Prostate gland (tissue), 2 donors: Measurements from ENCODE around the gene KCTD3. TPM values are rescaled to one million over a fixed set of nuclear protein-coding genes. Genes with fewer than 3 reads are reported as not detected.

ENCODE experiments used
- DNase-seq: peaks from one replicate; pipeline ENCODE4 v3.0.0-alpha.2; 2019; ENCODE audit warnings: low spot score
- H3K27ac ChIP-seq, 2 donors: fragments of 200-600 bp; sonication (generic); 2 replicates each; pipeline ENCODE4 v1.5.1; 2017 to 2019
- H3K27me3 ChIP-seq: fragments of 200-600 bp; sonication (generic); replicated peaks from 2 replicates; pipeline ENCODE4 v1.5.1; 2019; ENCODE audit not compliant: insufficient read depth
- H3K36me3 ChIP-seq, 2 donors: fragments of 200-600 bp; sonication (generic); 1 replicate in 1 of 2; 2 replicates in 1 of 2; pipeline versions ENCODE4 v1.5.1 to v1.8.1; 2017 to 2019
- H3K4me1 ChIP-seq: fragments of 200-600 bp; sonication (generic); replicated peaks from 2 replicates; pipeline ENCODE4 v1.5.1; 2019
- H3K4me3 ChIP-seq, 2 donors: fragments of 200-600 bp; sonication (generic); 2 replicates each; pipeline ENCODE4 v1.5.1; 2017 to 2019
- H3K9me3 ChIP-seq: fragments of 200-600 bp; sonication (generic); 2 replicates; pipeline ENCODE4 v1.5.1; 2017
- CTCF ChIP-seq, 4 experiments: fragments of 200-600 bp in 2 of 4; fragments of 450-650 bp in 2 of 4; sonication (generic) in 2 of 4; IDR thresholded peaks; 1 replicate in 3 of 4; 2 replicates in 1 of 4; pipeline ENCODE4 v1.5.1; 2016 to 2019; ENCODE audit warnings: antibody characterized with exemption in 4 of 4, mild to moderate bottlenecking in 2 of 4, moderate library complexity in 2 of 4
- POLR2A ChIP-seq: fragments of 450-650 bp; IDR thresholded peaks from one replicate; pipeline ENCODE4 v1.6.1; 2016; ENCODE audit warnings: antibody characterized with exemption, mild to moderate bottlenecking
- POLR2AphosphoS5 ChIP-seq: sonication (generic); formaldehyde crosslinking; IDR thresholded peaks from one replicate; pipeline ENCODE4 v1.6.1; 2017; ENCODE audit warnings: antibody characterized with exemption
- WGBS: methylation state at CpG from one replicate; pipeline ENCODE4 v1.1.5; 2018; 5-methylcytosine and 5-hydroxymethylcytosine counted together
- intact Hi-C: fragments of 100-400 bp; cut with DNase I; formaldehyde crosslinking; loops from one replicate; pipeline ENCODE4 v1.14.2; 2022
- total RNA-seq, 2 donors: library from RNA; depleted of rRNA; stranded (reverse); fragments of >200 nt; gene quantifications; one replicate each; pipeline ENCODE4 v1.1.0, GENCODE V29; 2016

Gene KCTD3
- total RNA-seq, 2 donors from 2014 or later = 78.3 to 95.5 TPM

- 88% methylated on average over 1 of the region's 1 CpG for WGBS
- TF ChIP-seq POLR2AphosphoS5 = no peak
- no peak for TF ChIP-seq POLR2A
- no peak for TF ChIP-seq CTCF (IDR thresholded peaks at IDR 0.05)
- no peak overlapping the region for H3K27ac ChIP-seq
- DNase-seq = no peak
- no peaks in the 10 kb centered on the region for H3K4me1 ChIP-seq
- H3K27me3 ChIP-seq = no peaks in the 10 kb centered on the region
- no peak overlapping the region for H3K4me3 ChIP-seq
- H3K36me3 ChIP-seq = no peaks in the 10 kb centered on the region
- H3K9me3 ChIP-seq = no peaks in the 10 kb centered on the region
- intact Hi-C loops = no loop called here
Observed at GRCh38 chr1:215617979-215618378, 50.9 kb downstream of the KCTD3 start.

GRCh38 chr1:215623162-215623561 is 56.1 kb downstream of the KCTD3 start:
- Histone ChIP-seq H3K9me3 (no peaks in the 10 kb centered on the region), H3K4me1 (no peaks in the 10 kb centered on the region), H3K27ac (no peak overlapping the region), H3K36me3 (no peaks in the 10 kb centered on the region), H3K27me3 (no peaks in the 10 kb centered on the region), H3K4me3 (no peak overlapping the region)
- intact Hi-C loops = no loop called here
- WGBS = 80% methylated on average over 4 of the region's 4 CpGs
- no peak for DNase-seq
- TF ChIP-seq CTCF (IDR thresholded peaks at IDR 0.05) (no peak), POLR2AphosphoS5 (no peak), POLR2A (no peak)

- H3K27me3 ChIP-seq = no peaks in the 10 kb centered on the region
- no peak for TF ChIP-seq POLR2A
- no peaks in the 10 kb centered on the region for H3K9me3 ChIP-seq
- no peak for DNase-seq
- H3K27ac ChIP-seq = no peak overlapping the region
- H3K4me1 ChIP-seq = no peaks in the 10 kb centered on the region
- no peaks in the 10 kb centered on the region for H3K36me3 ChIP-seq
- no peak overlapping the region for H3K4me3 ChIP-seq
- intact Hi-C loops = no loop called here
Observed at GRCh38 chr1:215625949-215626348, 58.8 kb downstream of the KCTD3 start.

GRCh38 chr1:215631040-215631439 is 63.9 kb downstream of the KCTD3 start:
- H3K4me3 ChIP-seq = no peak overlapping the region
- intact Hi-C loops = loop anchor here (10.0 kb wide), 1 partner anchor 66 kb away; the partner anchor contains the start of gene KCTD3
- no peak for TF ChIP-seq POLR2AphosphoS5
- no peak for TF ChIP-seq CTCF (IDR thresholded peaks at IDR 0.05)
- H3K9me3 ChIP-seq = no peaks in the 10 kb centered on the region
- H3K27me3 ChIP-seq = no peaks in the 10 kb centered on the region
- WGBS = 65% methylated on average over 1 of the region's 1 CpG
- DNase-seq = no peak
- H3K4me1 ChIP-seq = no peaks in the 10 kb centered on the region
- no peaks in the 10 kb centered on the region for H3K36me3 ChIP-seq
- no peak overlapping the region for H3K27ac ChIP-seq

GRCh38 chr1:215631489-215631888 is 64.4 kb downstream of the KCTD3 start:
- H3K27me3 ChIP-seq = no peaks in the 10 kb centered on the region
- WGBS = 24% methylated on average over 3 of the region's 3 CpGs
- DNase-seq = no peak
- no peaks in the 10 kb centered on the region for H3K36me3 ChIP-seq
- intact Hi-C loops = loop anchor here (10.0 kb wide), 1 partner anchor 67 kb away; the partner anchor contains the start of gene KCTD3
- TF ChIP-seq POLR2A (no peak), POLR2AphosphoS5 (no peak), CTCF (IDR thresholded peaks at IDR 0.05) (no peak)
- no peaks in the 10 kb centered on the region for H3K4me1 ChIP-seq
- H3K4me3 ChIP-seq = no peak overlapping the region
- H3K27ac ChIP-seq = no peak overlapping the region
- no peaks in the 10 kb centered on the region for H3K9me3 ChIP-seq
